T-helper 2 cell (primary cell): ENCODE measurements around the gene TST.

Experiments
- DNase-seq, 5 experiments: peaks; one replicate each; pipeline versions ENCODE4 v3.0.0 to v3.0.0-alpha.2; 2012 to 2022

Gene TST

GRCh38 chr22:37032134-37032534 is 12.9 kb upstream of the TST start:
- DNase-seq, result no peak

- DNase-seq, result no peak
These were observed 11.5 kb upstream of the TST start for GRCh38 chr22:37030560-37031281.

DNA sequence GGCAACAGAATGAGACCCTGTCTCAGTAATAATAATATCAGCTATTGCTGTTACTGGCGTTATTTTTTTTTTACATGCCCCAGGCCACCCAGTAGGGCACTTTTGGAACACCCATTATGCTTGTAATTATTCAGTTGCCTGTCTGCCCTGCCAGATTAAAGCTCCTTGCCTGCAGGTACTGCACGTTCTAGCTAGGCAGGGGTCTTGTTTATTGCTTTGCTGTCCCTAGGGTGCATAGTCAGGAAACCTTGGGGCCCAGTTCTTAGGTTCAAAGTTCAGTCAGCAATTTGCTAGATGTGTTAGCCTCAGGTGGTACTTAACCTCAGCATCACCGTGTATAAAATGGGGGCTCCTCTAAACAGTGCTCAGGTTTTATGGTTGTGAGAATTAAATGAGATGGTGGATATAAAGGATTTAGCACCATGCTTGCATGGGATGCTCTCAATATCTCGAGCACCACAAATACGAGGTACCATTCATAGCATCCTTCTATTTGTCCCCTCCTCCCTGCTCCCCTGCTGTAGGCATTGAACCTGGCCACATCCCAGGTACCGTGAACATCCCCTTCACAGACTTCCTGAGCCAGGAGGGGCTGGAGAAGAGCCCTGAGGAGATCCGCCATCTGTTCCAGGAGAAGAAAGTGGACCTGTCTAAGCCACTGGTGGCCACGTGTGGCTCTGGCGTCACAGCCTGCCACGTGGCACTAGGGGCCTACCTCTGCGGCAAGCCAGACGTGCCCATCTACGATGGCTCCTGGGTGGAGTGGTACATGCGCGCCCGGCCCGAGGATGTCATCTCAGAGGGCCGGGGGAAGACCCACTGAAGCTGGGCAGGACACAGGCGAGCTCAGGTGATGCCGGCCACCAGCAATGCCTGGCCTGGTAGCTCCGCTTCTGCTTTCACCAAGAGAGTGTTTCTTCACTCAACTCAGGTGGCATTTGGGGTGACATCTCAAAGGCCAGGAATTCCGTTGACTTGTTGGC is 9.7 kb upstream of the TST start:
- DNase-seq, result no peak

- no peak for DNase-seq
These were observed 8.3 kb upstream of the TST start for GRCh38 chr22:37027556-37027955.

DNA sequence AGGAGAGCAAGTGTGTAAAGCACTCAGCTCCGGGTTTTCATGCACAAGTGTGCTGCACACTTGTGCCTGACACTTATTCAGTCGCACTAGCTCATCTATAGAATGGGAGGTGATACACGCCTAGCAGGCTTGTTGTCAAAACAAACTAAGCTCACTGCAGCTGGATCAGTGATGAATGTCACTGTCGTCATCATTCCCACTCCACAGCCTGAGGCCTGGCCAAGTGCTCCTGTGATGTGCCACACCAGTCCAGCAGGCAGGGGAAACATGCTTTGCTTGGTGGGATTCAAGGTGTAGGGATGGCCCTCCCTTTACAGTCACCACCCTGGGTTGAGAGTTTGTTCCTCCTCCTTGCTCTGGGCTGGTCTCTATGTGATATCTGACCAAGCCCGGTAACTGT is 7.1 kb upstream of the TST start:
- no peak for DNase-seq

DNA sequence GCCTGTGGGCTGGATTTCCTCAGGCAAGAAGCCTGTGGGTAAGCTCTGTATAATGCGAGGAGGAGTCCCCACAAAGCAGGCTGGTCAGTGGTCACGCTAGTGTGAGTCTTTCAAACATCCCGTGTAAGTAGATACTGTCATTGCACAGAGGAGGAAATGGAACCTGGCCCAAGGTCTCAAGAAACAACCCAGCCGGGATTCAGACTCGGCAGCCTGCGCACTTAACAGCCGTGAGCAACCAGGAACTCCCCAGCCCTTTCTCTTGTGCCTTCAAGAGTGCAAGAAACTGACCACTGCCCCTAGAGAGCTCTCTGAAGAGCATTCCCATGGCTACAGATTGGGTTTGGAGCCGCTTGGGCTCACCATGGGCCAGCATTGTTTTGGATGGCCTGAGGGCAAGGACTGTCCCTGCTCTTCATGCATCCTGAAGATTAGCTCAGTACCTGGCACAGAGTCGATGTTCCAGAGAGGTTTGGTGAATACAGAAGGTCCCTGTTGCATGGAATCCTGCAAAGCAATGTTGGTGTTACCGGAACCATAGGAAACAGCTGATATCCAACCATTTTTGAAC is 6.3 kb upstream of the TST start:
- DNase-seq, result no peak

DNA sequence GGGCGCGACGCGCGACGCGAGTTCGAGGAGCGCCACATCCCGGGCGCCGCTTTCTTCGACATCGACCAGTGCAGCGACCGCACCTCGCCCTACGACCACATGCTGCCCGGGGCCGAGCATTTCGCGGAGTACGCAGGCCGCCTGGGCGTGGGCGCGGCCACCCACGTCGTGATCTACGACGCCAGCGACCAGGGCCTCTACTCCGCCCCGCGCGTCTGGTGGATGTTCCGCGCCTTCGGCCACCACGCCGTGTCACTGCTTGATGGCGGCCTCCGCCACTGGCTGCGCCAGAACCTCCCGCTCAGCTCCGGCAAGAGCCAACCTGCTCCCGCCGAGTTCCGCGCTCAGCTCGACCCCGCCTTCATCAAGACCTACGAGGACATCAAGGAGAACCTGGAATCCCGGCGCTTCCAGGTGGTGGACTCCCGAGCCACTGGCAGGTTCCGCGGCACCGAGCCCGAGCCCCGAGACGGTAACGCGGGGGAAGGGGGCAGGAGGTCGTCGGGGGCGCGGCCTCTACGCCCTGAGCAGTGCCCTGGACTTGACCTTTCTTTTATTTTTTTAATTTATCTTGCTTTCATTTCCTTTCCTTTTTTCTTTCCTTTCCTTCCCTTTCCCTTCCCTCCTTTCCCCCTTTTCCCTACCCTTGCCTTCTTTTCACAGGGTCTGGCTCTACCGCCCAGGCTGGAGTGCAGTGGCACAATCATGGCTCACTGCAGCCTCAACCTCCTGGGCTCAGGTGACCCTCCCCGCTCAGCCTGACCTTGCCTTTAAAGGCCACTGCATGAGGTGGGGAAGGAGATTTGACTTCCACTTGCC is 5.3 kb upstream of the TST start:
- DNase-seq, result no peak

GRCh38 chr22:37023743-37024338 is 4.6 kb upstream of the TST start:
- DNase-seq, result no peak

- DNase-seq, result no peak
These were observed 3.5 kb upstream of the TST start for GRCh38 chr22:37022483-37023337.

DNA sequence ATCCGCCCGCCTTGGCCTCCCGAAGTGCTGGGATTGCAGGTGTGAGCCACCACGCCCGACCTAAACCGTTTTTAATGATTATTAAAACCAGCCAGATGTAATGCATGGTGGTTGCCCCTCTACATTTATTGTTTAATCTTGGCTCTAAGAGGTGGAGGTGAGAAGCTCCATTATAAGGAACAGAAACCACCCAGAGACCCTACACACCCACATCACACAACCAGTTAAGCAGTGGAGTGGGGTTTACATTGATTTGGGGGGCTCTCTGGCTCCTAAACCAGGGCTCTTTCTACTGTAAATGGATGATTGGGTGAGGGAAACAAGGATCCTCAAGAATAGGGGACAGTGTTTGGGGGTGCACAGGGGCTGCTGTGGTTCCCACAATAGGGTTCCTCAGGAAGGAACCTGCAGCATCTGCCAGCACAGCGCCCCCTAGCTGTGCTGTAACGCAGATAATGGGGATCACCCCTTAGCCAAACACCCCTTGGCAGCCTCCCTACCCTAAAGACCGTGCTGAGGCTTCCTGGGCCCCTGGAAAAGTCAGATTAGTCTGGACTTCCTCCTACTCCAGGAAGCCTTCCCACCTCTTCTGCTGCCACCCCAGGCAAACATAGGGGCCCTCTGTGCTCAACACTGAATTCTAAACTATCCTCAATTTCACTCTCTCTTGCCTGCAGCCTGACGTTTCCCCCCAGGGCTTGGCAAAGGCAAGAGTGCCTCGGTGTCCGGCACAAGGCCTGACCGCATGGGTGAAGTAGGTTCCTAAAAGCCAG is 2.6 kb upstream of the TST start:
- peak; percentile 19 to 71 (median 30) for DNase-seq

DNA sequence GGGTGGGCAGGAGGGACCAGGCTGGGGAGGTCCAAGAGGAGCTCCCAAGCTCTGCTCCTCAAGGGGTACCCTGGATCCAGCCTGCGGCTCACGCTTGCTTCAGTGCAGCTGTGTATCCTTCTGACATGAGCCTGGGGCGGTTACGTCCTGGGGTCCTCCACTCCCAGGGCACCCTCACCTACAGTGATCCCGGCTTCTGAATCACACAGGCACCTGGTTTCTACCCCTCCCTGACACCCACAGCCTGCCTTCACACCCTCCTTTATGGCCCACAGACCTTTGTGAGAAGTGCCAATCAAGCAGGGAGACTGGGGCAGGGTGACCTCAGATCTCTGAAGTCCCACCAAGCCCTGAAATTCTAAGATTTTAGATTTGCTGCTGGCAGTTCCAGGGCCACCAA is 1.8 kb upstream of the TST start:
- DNase-seq, result no peak

DNA sequence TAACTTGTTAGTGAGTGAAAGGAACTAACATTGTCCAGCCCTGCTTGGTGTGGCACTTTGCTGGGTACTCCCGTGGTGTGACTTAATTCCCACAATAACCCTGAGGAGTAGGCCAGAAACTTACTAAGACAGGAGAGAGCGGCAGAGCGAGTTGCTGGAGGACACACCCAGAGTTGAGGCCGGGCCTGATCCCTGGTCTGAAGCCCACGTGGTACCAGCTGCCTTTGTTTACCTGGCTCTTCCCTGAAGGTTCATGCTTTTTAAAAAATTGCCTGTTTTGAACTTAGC is 889 bp upstream of the TST start:
- peak in 1 of 5 experiments; percentile 38 for DNase-seq

- DNase-seq, result no peak
These were observed 385 bp downstream of the TST start for GRCh38 chr22:37018815-37019308.

- DNase-seq, result no peak
These were observed 997 bp downstream of the TST start for GRCh38 chr22:37018086-37018814.

DNA sequence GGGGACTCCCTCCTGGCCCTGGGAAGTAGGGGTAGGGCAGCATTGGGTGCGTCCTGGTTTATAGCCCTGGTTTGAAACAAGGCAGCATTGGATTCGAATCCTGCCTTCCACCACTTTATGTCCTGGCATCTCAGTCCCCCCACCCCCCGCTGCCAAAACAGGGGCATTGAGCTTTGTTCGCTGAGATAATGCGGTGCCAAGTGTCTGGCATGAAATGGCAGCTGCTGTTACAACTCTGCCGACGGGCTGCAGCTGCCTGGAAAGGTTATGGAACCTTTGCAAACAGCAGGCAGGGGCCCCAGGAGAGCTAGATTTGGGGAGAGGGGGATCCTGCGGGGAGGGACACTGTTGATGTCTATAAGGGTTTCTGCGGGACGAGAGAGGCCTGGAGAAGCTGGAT is 1.9 kb downstream of the TST start:
- no peak for DNase-seq

GRCh38 chr22:37016134-37016910 is 2.9 kb downstream of the TST start:
- no peak for DNase-seq

DNA sequence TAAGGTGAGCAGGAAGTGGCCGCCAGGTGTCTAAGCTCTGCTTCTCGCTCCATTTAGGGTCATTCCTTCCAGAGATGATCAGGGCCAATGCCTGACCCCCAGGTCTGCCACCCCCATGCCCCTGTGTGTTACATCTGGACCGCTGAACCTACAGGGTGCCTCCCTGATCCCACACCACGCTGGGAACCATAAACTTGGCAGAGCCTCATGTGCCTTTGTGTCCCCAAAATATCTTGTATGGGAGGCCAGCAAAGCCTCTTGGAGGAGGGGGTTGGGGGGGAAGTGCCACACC is 3.7 kb downstream of the TST start:
- no peak for DNase-seq

DNA sequence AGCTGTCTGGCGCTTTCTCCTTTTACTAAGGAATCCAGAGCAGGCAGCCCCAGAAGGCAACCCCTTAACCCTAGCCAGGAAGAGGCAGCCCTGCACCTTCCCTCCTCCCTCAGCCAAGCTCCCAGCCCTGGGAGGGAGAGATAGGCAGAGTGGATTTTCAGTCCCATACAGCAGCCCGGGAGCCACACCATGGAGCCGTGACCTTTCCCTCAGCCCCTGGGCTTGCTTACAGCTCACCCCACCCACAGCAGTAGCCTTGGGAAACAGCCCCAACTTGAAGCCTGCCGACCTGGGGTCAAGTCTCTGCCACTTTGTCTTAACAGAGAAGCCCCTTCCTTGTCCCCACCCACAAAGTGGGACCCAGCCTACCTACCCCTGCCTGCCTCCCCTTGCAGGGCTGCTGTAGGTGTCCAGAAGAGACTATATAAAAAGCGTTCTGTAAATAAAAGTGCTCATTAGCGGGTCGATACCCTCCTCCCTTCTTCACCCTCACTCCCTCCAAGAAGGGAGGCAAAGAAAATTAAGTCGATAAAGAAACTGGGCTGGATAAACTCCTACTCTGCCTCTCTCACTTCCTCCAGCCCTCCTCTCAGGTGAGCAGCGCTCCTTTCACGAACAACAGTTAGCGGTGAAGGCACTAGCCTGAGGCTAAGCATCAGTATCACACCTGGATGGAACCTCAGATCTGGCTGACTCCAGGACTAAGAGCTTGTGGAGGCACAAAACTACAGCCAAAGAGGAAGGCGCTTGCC is 4.2 kb downstream of the TST start:
- DNase-seq, result no peak
